Measurements from ENCODE around the gene SLC39A11. TPM values are rescaled to one million over a fixed set of nuclear protein-coding genes. Genes with fewer than 3 reads are reported as not detected.

The SLC39A11 gene
- total and polyA plus RNA-seq, 3 donors from 2014 or later, result 11.4 to 18.6 (median 18.0) TPM

- 73 to 92% methylated on average over 5 of the region's 5 CpGs for WGBS, 2 donors
- Histone ChIP-seq H3K4me3 (no peak overlapping the region), H3K9me3 (no peaks in the 10 kb centered on the region), H3K27ac (no peak overlapping the region), H3K4me1 (no peaks in the 10 kb centered on the region), H3K36me3 (ENCODE audit: low read depth, missing control alignments) (no peaks in the 10 kb centered on the region), H3K27me3 (no peaks in the 10 kb centered on the region)
- TF ChIP-seq CTCF (IDR thresholded peaks at IDR 0.05) (no peak), POLR2A (IDR thresholded peaks at IDR 0.05) (no peak)
- intact Hi-C loops (cut with DNase I; ENCODE audit: low total_unique reads), result no loop called here
- no peak for DNase-seq
These were observed 217.1 kb downstream of the SLC39A11 start for GRCh38 chr17:72875361-72875760.

- Histone ChIP-seq H3K27ac (no peak overlapping the region), H3K9me3 (no peaks in the 10 kb centered on the region), H3K4me3 (no peak overlapping the region), H3K36me3 (ENCODE audit: low read depth, missing control alignments) (no peaks in the 10 kb centered on the region), H3K4me1 (no peaks in the 10 kb centered on the region), H3K27me3 (no peaks in the 10 kb centered on the region)
- DNase-seq, result no peak
- TF ChIP-seq POLR2A (IDR thresholded peaks at IDR 0.05), result no peak
- intact Hi-C loops (cut with DNase I; ENCODE audit: low total_unique reads), result no loop called here
- 89 to 92% methylated on average over 9 of the region's 9 CpGs for WGBS, 2 donors
These were observed 220.1 kb downstream of the SLC39A11 start for GRCh38 chr17:72872396-72872795.

- intact Hi-C loops (cut with DNase I; ENCODE audit: low total_unique reads), result no loop called here
- WGBS, 2 donors, result 89 to 95% methylated on average over 6 of the region's 6 CpGs
These were observed 222.0 kb downstream of the SLC39A11 start for GRCh38 chr17:72870367-72870985.

GRCh38 chr17:72869630-72870029, 222.9 kb downstream of the SLC39A11 start:
- WGBS, 2 donors, result 88 to 94% methylated on average over 7 of the region's 7 CpGs
- Histone ChIP-seq H3K9me3 (no peaks in the 10 kb centered on the region), H3K4me3 (no peak overlapping the region), H3K36me3 (ENCODE audit: low read depth, missing control alignments) (no peaks in the 10 kb centered on the region), H3K27ac (no peak overlapping the region), H3K27me3 (no peaks in the 10 kb centered on the region), H3K4me1 (no peaks in the 10 kb centered on the region)
- intact Hi-C loops (cut with DNase I; ENCODE audit: low total_unique reads), result no loop called here
- TF ChIP-seq CTCF (IDR thresholded peaks at IDR 0.05), result no peak
- TF ChIP-seq POLR2A (IDR thresholded peaks at IDR 0.05), result no peak
- no peak for DNase-seq

More at GRCh38 chr17:72870367-72870985, 222.0 kb downstream of the SLC39A11 start:
- TF ChIP-seq CTCF (IDR thresholded peaks at IDR 0.05) (no peak), POLR2A (IDR thresholded peaks at IDR 0.05) (no peak)
- H3K4me1 ChIP-seq, result no peaks in the 10 kb centered on the region
- H3K9me3 ChIP-seq, result no peaks in the 10 kb centered on the region
- no peak overlapping the region for H3K27ac ChIP-seq
- no peaks in the 10 kb centered on the region for H3K36me3 ChIP-seq (ENCODE audit: low read depth, missing control alignments)
- no peak for DNase-seq
- H3K27me3 ChIP-seq, result no peaks in the 10 kb centered on the region
- no peak overlapping the region for H3K4me3 ChIP-seq

- Histone ChIP-seq H3K9me3 (no peaks in the 10 kb centered on the region), H3K27ac (no peak overlapping the region), H3K4me1 (no peaks in the 10 kb centered on the region), H3K36me3 (ENCODE audit: low read depth, missing control alignments) (no peaks in the 10 kb centered on the region), H3K27me3 (no peaks in the 10 kb centered on the region), H3K4me3 (no peak overlapping the region)
- intact Hi-C loops (cut with DNase I; ENCODE audit: low total_unique reads), result no loop called here
- no peak for DNase-seq
- TF ChIP-seq CTCF (IDR thresholded peaks at IDR 0.05) (no peak), POLR2A (IDR thresholded peaks at IDR 0.05) (no peak)
- 92 to 98% methylated on average over 8 of the region's 8 CpGs for WGBS, 2 donors
These were observed 226.5 kb downstream of the SLC39A11 start for GRCh38 chr17:72865954-72866353.

All from testis (tissue), 3 donors.